Measurements from ENCODE around the gene ZDHHC14. TPM values are rescaled to one million over a fixed set of nuclear protein-coding genes. Genes with fewer than 3 reads are reported as not detected.
"Not testable (repeated sequence)": the region's sequence is repeated elsewhere in the genome, so short reads cannot be mapped to it uniquely, and the experiment has no call there.

The ZDHHC14 gene
- total RNA-seq, 1 donor from 2014 or later, result 1.8 TPM

GRCh38 chr6:157714153-157714490 is 333.1 kb downstream of the ZDHHC14 start:
- H3K27me3 ChIP-seq (ENCODE audit: control insufficient read depth, insufficient read depth, low read length), result no peaks in the 10 kb centered on the region
- DNase-seq (ENCODE audit: low read depth), result no peak
- FAIRE-seq, result no peak
- H3K4me3 ChIP-seq (ENCODE audit: low read depth, low read length), result no peak overlapping the region
- no peaks in the 10 kb centered on the region for H3K36me3 ChIP-seq (ENCODE audit: control insufficient read depth, insufficient read depth, low read length)
- TF ChIP-seq CTCF (IDR thresholded peaks at IDR 0.05; ENCODE audit: insufficient read depth, low read length, severe bottlenecking), result no peak

GRCh38 chr6:157715728-157716164 is 334.8 kb downstream of the ZDHHC14 start:
- peak; percentile 72 for FAIRE-seq
- no peaks in the 10 kb centered on the region for H3K27me3 ChIP-seq (ENCODE audit: control insufficient read depth, insufficient read depth, low read length)
- no peak overlapping the region for H3K4me3 ChIP-seq (ENCODE audit: low read depth, low read length)
- no peak for TF ChIP-seq CTCF (IDR thresholded peaks at IDR 0.05; ENCODE audit: insufficient read depth, low read length, severe bottlenecking)
- no peaks in the 10 kb centered on the region for H3K36me3 ChIP-seq (ENCODE audit: control insufficient read depth, insufficient read depth, low read length)
- peak; percentile 72 for DNase-seq (ENCODE audit: low read depth)

DNA sequence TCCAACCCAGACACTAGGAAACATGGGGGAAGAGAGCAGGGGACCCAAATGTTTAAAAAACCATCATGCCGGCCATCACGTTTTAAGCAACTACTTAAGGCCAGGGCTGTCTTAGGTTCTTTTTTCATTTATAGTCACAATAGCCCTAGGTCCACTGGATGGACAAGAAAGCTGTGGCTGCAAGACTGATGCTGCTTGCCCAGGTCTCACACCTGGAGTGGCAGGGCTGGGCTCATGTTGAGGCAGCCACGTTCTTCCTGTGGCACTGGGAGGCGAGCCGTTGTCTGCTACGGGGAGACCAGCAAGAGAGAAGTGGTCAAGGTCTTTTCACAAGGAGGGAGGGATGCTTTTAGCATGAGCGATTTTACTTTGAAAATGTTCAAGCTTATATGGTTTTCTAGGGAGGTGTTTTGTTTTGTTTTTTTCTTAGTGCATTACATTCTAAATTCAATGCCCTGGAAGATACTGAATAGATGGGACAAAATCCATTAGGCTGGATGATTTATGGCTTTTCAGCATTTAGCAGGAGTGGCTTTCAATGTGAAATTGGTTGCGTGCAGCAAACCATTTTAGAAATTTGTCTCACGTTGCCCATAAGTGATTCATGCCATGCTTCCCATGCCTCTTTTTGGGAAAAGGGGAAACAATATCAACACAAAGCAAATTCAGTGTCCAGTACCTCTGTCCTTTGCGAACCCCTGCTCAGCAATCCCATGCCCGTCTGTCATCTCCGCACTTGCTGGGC is 335.4 kb downstream of the ZDHHC14 start:
- H3K4me3 ChIP-seq (ENCODE audit: low read depth, low read length), result no peak overlapping the region
- no peak for TF ChIP-seq CTCF (IDR thresholded peaks at IDR 0.05; ENCODE audit: insufficient read depth, low read length, severe bottlenecking)
- DNase-seq (ENCODE audit: low read depth) (no peak), FAIRE-seq (peak; percentile 89)
- H3K27me3 ChIP-seq (ENCODE audit: control insufficient read depth, insufficient read depth, low read length), result no peaks in the 10 kb centered on the region
- H3K36me3 ChIP-seq (ENCODE audit: control insufficient read depth, insufficient read depth, low read length), result no peaks in the 10 kb centered on the region

- TF ChIP-seq CTCF (IDR thresholded peaks at IDR 0.05; ENCODE audit: insufficient read depth, low read length, severe bottlenecking), result no peak
- FAIRE-seq, result no peak
- no peak overlapping the region for H3K4me3 ChIP-seq (ENCODE audit: low read depth, low read length)
Observed at GRCh38 chr6:157717340-157717748, 336.4 kb downstream of the ZDHHC14 start.

GRCh38 chr6:157718503-157719187 is 337.7 kb downstream of the ZDHHC14 start:
- DNase-seq (ENCODE audit: low read depth) (no peak), FAIRE-seq (no peak)

More at GRCh38 chr6:157717340-157717748, 336.4 kb downstream of the ZDHHC14 start:
- no peak for DNase-seq (ENCODE audit: low read depth)
- no peaks in the 10 kb centered on the region for H3K36me3 ChIP-seq (ENCODE audit: control insufficient read depth, insufficient read depth, low read length)
- H3K27me3 ChIP-seq (ENCODE audit: control insufficient read depth, insufficient read depth, low read length), result no peaks in the 10 kb centered on the region

GRCh38 chr6:157720964-157721363 is 340.0 kb downstream of the ZDHHC14 start:
- not testable (repeated sequence) for H3K36me3 ChIP-seq (ENCODE audit: control insufficient read depth, insufficient read depth, low read length); DNase-seq (ENCODE audit: low read depth); H3K4me3 ChIP-seq (ENCODE audit: low read depth, low read length); H3K27me3 ChIP-seq (ENCODE audit: control insufficient read depth, insufficient read depth, low read length); FAIRE-seq

More at GRCh38 chr6:157718503-157719187, 337.7 kb downstream of the ZDHHC14 start:
- Histone ChIP-seq H3K36me3 (ENCODE audit: control insufficient read depth, insufficient read depth, low read length) (no peaks in the 10 kb centered on the region), H3K27me3 (ENCODE audit: control insufficient read depth, insufficient read depth, low read length) (peaks cover under 1% of the 10 kb centered on the region), H3K4me3 (ENCODE audit: low read depth, low read length) (no peak overlapping the region)
- TF ChIP-seq CTCF (IDR thresholded peaks at IDR 0.05; ENCODE audit: insufficient read depth, low read length, severe bottlenecking), result no peak

All from bronchial epithelial cell (primary cell).